ELR (cell line): ENCODE measurements around the gene SLC66A1.

Experiments used
- DNase-seq: peaks from one replicate; pipeline ENCODE4 v3.0.0-alpha.2; 2015; ENCODE audit warnings: low read depth

Gene SLC66A1

GRCh38 chr1:19377812-19378718 lies 65.9 kb downstream of the SLC66A1 start:
- DNase-seq = no peak
